H9 (cell line): ENCODE measurements around the gene PFKP. TPM values are rescaled to one million over a fixed set of nuclear protein-coding genes. Genes with fewer than 3 reads are reported as not detected.

Source experiments
- DNase-seq: peaks from one replicate; pipeline ENCODE4 v3.0.0-alpha.2; 2017
- H2AFZ ChIP-seq: one replicate; pipeline ENCODE4 v1.6.1; 2013; ENCODE audit warnings: mild to moderate bottlenecking, low read length, control low read depth, moderate library complexity
- H2AK5ac ChIP-seq: 2 replicates; pipeline ENCODE4 v1.6.1; 2013; ENCODE audit warnings: low read length, control low read depth, mixed read lengths; ENCODE audit not compliant: insufficient read length
- H2BK120ac ChIP-seq: one replicate; pipeline ENCODE4 v1.6.1; 2013; ENCODE audit warnings: low read depth, mild to moderate bottlenecking, low read length, control low read depth, inconsistent platforms; ENCODE audit not compliant: poor library complexity, severe bottlenecking
- H2BK12ac ChIP-seq: 2 replicates; pipeline ENCODE4 v1.6.1; 2013; ENCODE audit warnings: low read length, control low read depth, mixed read lengths, low read depth; ENCODE audit not compliant: insufficient read length
- H2BK15ac ChIP-seq: 2 replicates; pipeline ENCODE4 v1.6.1; 2013; ENCODE audit warnings: low read depth, low read length, control low read depth
- H2BK20ac ChIP-seq: one replicate; pipeline ENCODE4 v1.6.1; 2013; ENCODE audit warnings: low read depth, mild to moderate bottlenecking, low read length, control low read depth, inconsistent platforms; ENCODE audit not compliant: poor library complexity, severe bottlenecking
- H2BK5ac ChIP-seq: 2 replicates; pipeline ENCODE4 v1.6.1; 2013; ENCODE audit warnings: low read length, control low read depth, mixed read lengths; ENCODE audit not compliant: insufficient read length
- H3K14ac ChIP-seq: 2 replicates; pipeline ENCODE4 v1.6.1; 2013; ENCODE audit warnings: low read length, control low read depth; ENCODE audit not compliant: insufficient read depth
- H3K18ac ChIP-seq: 2 replicates; pipeline ENCODE4 v1.6.1; 2013; ENCODE audit warnings: low read depth, mild to moderate bottlenecking, mixed read lengths, low read length, control low read depth; ENCODE audit not compliant: insufficient read length
- H3K23ac ChIP-seq: 2 replicates; pipeline ENCODE4 v1.6.1; 2013; ENCODE audit warnings: low read length, control low read depth, mixed read lengths, low read depth; ENCODE audit not compliant: insufficient read length
- H3K23me2 ChIP-seq: 2 replicates; pipeline ENCODE4 v1.6.1; 2013; ENCODE audit warnings: low read depth, mild to moderate bottlenecking, mixed read lengths, low read length, control low read depth; ENCODE audit not compliant: insufficient read length, poor library complexity, severe bottlenecking
- H3K27ac ChIP-seq: 2 replicates; pipeline ENCODE4 v1.5.1; 2013; ENCODE audit warnings: low read length, control low read depth, mixed read lengths, low read depth; ENCODE audit not compliant: insufficient read length
- H3K27me3 ChIP-seq: 2 replicates; pipeline ENCODE4 v1.6.1; 2013; ENCODE audit warnings: low read length, control low read depth, inconsistent platforms; ENCODE audit not compliant: insufficient read depth
- H3K4ac ChIP-seq: 2 replicates; pipeline ENCODE4 v1.6.1; 2013; ENCODE audit warnings: low read depth, mild to moderate bottlenecking, control low read depth, inconsistent platforms, low read length, moderate library complexity
- H3K4me1 ChIP-seq: 2 replicates; pipeline ENCODE4 v1.6.1; 2013; ENCODE audit warnings: low read length, control low read depth, inconsistent platforms; ENCODE audit not compliant: insufficient read depth
- H3K4me2 ChIP-seq: 2 replicates; pipeline ENCODE4 v1.6.1; 2013; ENCODE audit warnings: low read length, control low read depth, mixed read lengths; ENCODE audit not compliant: insufficient read length, insufficient read depth
- H3K56ac ChIP-seq: 2 replicates; pipeline ENCODE4 v1.6.1; 2013; ENCODE audit warnings: low read depth, mild to moderate bottlenecking, mixed read lengths, low read length, control low read depth; ENCODE audit not compliant: insufficient read length
- H3K79me1 ChIP-seq: 2 replicates; pipeline ENCODE4 v1.6.1; 2013; ENCODE audit warnings: low read depth, mild to moderate bottlenecking, moderate library complexity, low read length, control low read depth, inconsistent platforms; ENCODE audit not compliant: insufficient read depth, poor library complexity, severe bottlenecking
- H3K79me2 ChIP-seq: 2 replicates; pipeline ENCODE4 v1.6.1; 2013; ENCODE audit warnings: low read length, control low read depth, inconsistent platforms; ENCODE audit not compliant: insufficient read depth
- H3K9ac ChIP-seq: 2 replicates; pipeline ENCODE4 v1.6.1; 2013; ENCODE audit warnings: low read length, control low read depth, mixed read lengths; ENCODE audit not compliant: insufficient read length; ENCODE audit errors: extremely low read depth
- H3K9me3 ChIP-seq: one replicate; pipeline ENCODE4 v1.6.1; 2013; ENCODE audit warnings: low read depth, low read length, inconsistent platforms; ENCODE audit not compliant: control insufficient read depth
- H3T11ph ChIP-seq: one replicate; pipeline ENCODE4 v1.6.1; 2013; ENCODE audit warnings: mild to moderate bottlenecking, low read length, control low read depth, inconsistent platforms
- H4K20me1 ChIP-seq: one replicate; pipeline ENCODE4 v1.6.1; 2013; ENCODE audit not compliant: control insufficient read depth, insufficient read length, insufficient read depth
- H4K5ac ChIP-seq: 2 replicates; pipeline ENCODE4 v1.6.1; 2013; ENCODE audit warnings: low read depth, mild to moderate bottlenecking, mixed read lengths, low read length, control low read depth; ENCODE audit not compliant: insufficient read length
- H4K8ac ChIP-seq: replicated peaks from 2 replicates; pipeline ENCODE4 v1.6.1; 2013; ENCODE audit warnings: low read length, control low read depth, mixed read lengths, low read depth; ENCODE audit not compliant: insufficient read length
- H4K91ac ChIP-seq: 2 replicates; pipeline ENCODE4 v1.6.1; 2013; ENCODE audit warnings: low read depth, mild to moderate bottlenecking, moderate library complexity, mixed read lengths, low read length, control low read depth; ENCODE audit not compliant: insufficient read length
- H3K27ac Mint-ChIP-seq, 3 experiments: 2 replicates in 2 of 3; 3 replicates in 1 of 3; pipeline ENCODE4 v1.8.0; 2020 to 2021; ENCODE audit warnings: mixed read lengths in 3 of 3, mild to moderate bottlenecking in 1 of 3, moderate library complexity in 1 of 3
- H3K27me3 Mint-ChIP-seq: 2 replicates; pipeline ENCODE4 v1.8.0; 2021; ENCODE audit warnings: low read depth, mild to moderate bottlenecking, moderate library complexity, mixed read lengths
- H3K36me3 Mint-ChIP-seq, 3 experiments: 2 replicates in 2 of 3; 3 replicates in 1 of 3; pipeline ENCODE4 v1.8.0; 2020 to 2021; ENCODE audit warnings: low read depth in 3 of 3, mixed read lengths in 3 of 3; ENCODE audit not compliant: insufficient read depth in 1 of 3
- H3K4me1 Mint-ChIP-seq, 2 experiments: 2 replicates each; pipeline ENCODE4 v1.8.0; 2020; ENCODE audit warnings: mixed read lengths in 2 of 2
- H3K4me3 Mint-ChIP-seq, 2 experiments: 2 replicates in 1 of 2; 3 replicates in 1 of 2; pipeline ENCODE4 v1.8.0; 2020 to 2021; ENCODE audit warnings: mild to moderate bottlenecking in 2 of 2, mixed read lengths in 2 of 2, moderate library complexity in 1 of 2
- H3K9me3 Mint-ChIP-seq, 2 experiments: 2 replicates in 1 of 2; 3 replicates in 1 of 2; pipeline ENCODE4 v1.8.0; 2020; ENCODE audit warnings: mild to moderate bottlenecking in 2 of 2, mixed read lengths in 2 of 2, moderate library complexity in 1 of 2
- CTCF ChIP-seq: fragments of 200-600 bp; sonication (generic); conservative IDR thresholded peaks from 3 replicates; pipeline ENCODE4 v1.8.0; 2021; ENCODE audit warnings: antibody characterized with exemption, mild to moderate bottlenecking
- WGBS: extraction: QIAGEN DNeasy Blood & Tissue Kit; methylation state at CpG from one replicate; pipeline ENCODE4 v1.1.7; 2013; ENCODE audit warnings: missing lambda C conversion rate, low lambda C conversion rate, mixed read lengths; ENCODE audit not compliant: insufficient read length; ENCODE audit errors: extremely low coverage; 5-methylcytosine and 5-hydroxymethylcytosine counted together
- total RNA-seq: library from RNA; stranded (reverse); gene quantifications from 2 replicates; pipeline ENCODE4 v1.2.1, GENCODE V29; 2021

PFKP gene
- total RNA-seq, 1 experiment from 2014 or later: 145 TPM

- peak overlapping the region; percentile 74 for H3K14ac ChIP-seq
- Mint-ChIP-seq H3K36me3 (peaks cover 17 to 35% (median 33%) of the 10 kb centered on the region in 3 experiments), H3K27ac (no peak overlapping the region; a peak in 2 of 7 replicates), H3K4me1 (peaks cover 38% of the 10 kb centered on the region in 2 experiments), H3K9me3 (no peaks in the 10 kb centered on the region), H3K27me3 (peaks cover 23% of the 10 kb centered on the region), H3K4me3 (peak overlapping the region; percentile 84 to 88)
- H2BK12ac ChIP-seq: no peak overlapping the region
- H3K79me2 ChIP-seq: peaks cover 21% of the 10 kb centered on the region
- no peak overlapping the region for H3K23ac ChIP-seq
- no peaks in the 10 kb centered on the region for H3K9me3 ChIP-seq
- no peak overlapping the region for H2AK5ac ChIP-seq
- H3K4ac ChIP-seq: no peak overlapping the region
- no peak overlapping the region for H4K91ac ChIP-seq
- H3K9ac ChIP-seq: peak overlapping the region; percentile 60
- no peak for TF ChIP-seq CTCF
- no peak overlapping the region for H2BK120ac ChIP-seq
- H2BK5ac ChIP-seq: no peak overlapping the region
- no peaks in the 10 kb centered on the region for H3K4me1 ChIP-seq
- H3K27ac ChIP-seq: no peak overlapping the region
- DNase-seq: no peak
- peak overlapping the region; percentile 73 for H3K18ac ChIP-seq
- no peaks in the 10 kb centered on the region for H3K27me3 ChIP-seq
- peak overlapping the region; percentile 66 for H3K4me2 ChIP-seq
- peaks cover 6% of the 10 kb centered on the region for H3K23me2 ChIP-seq
- H4K8ac ChIP-seq: no peak overlapping the region
- WGBS: no CpG with 5 or more reads among the region's 86 CpGs
- H3T11ph ChIP-seq: no peak overlapping the region
- no peak overlapping the region for H2BK20ac ChIP-seq
- peaks cover 5% of the 10 kb centered on the region for H3K79me1 ChIP-seq
- no peak overlapping the region for H4K5ac ChIP-seq
- H2BK15ac ChIP-seq: no peak overlapping the region; the same call in 1 of the 2 replicates
- no peak overlapping the region for H2AFZ ChIP-seq
- no peaks in the 10 kb centered on the region for H4K20me1 ChIP-seq
- H3K56ac ChIP-seq: no peak overlapping the region
Measured at GRCh38 chr10:3068201-3068967, 1.0 kb downstream of the PFKP start.
